ENCODE data around the gene SHISAL2A. TPM values are rescaled to one million over a fixed set of nuclear protein-coding genes. Genes with fewer than 3 reads are reported as not detected.

SHISAL2A gene
- total and polyA plus RNA-seq, 2 of the 4 experiments (the other 2 are of a cell fraction), result not detected

GRCh38 chr1:52692697-52693096, 59.7 kb downstream of the SHISAL2A start:
- Histone ChIP-seq H3K9me1 (ENCODE audit: insufficient read depth, low read length) (peaks cover 4% of the 10 kb centered on the region), H3K9ac (ENCODE audit: low read depth, low read length) (no peak overlapping the region), H3K56ac (ENCODE audit: extremely low read depth, insufficient read depth, low read length) (no peak overlapping the region), H4K20me1 (ENCODE audit: insufficient read depth, low read length) (0 out of 2 replicates have a peak, but pooled peaks cover 5% of the 10 kb centered on the region), H2AK5ac (ENCODE audit: low read depth, low read length) (no peak overlapping the region), H2BK5ac (ENCODE audit: low read depth, low read length, poor library complexity, severe bottlenecking) (no peak overlapping the region), H2AFZ (replicated peaks; ENCODE audit: low read length, poor library complexity) (no peak overlapping the region), H4K5ac (ENCODE audit: low read depth, low read length) (no peak overlapping the region), H2AK9ac (replicated peaks; ENCODE audit: low read depth, low read length, poor library complexity) (no peak overlapping the region), H3K9me3 (ENCODE audit: control insufficient read depth, insufficient read depth, low read length) (no peaks in the 10 kb centered on the region), H2BK15ac (ENCODE audit: low read depth, low read length) (no peak overlapping the region), H3K4me1 (ENCODE audit: control insufficient read depth, insufficient read depth, low read length) (0 out of 2 replicates have a peak, but pooled peaks cover 2% of the 10 kb centered on the region), H3K27ac (ENCODE audit: insufficient read depth, low read length) (no peak overlapping the region), H3K14ac (replicated peaks; ENCODE audit: low read depth, low read length) (no peak overlapping the region), H3K4ac (ENCODE audit: low read depth, low read length) (no peak overlapping the region), H2BK120ac (ENCODE audit: low read depth, low read length) (no peak overlapping the region), H2BK20ac (ENCODE audit: low read depth, low read length) (no peak overlapping the region), H3K4me3 (ENCODE audit: insufficient read depth, low read depth, low read length) (no peak overlapping the region), H4K91ac (ENCODE audit: insufficient read depth, low read depth, low read length) (no peak overlapping the region), H3K79me1 (ENCODE audit: low read depth in 1 of 2, low read length in 2 of 2) (peaks cover 18 to 55% of the 10 kb centered on the region in 2 experiments), H3K4me2 (ENCODE audit: low read depth, low read length) (no peak overlapping the region), H3K18ac (ENCODE audit: low read depth, low read length) (no peak overlapping the region), H3K23ac (ENCODE audit: low read depth, low read length) (no peak overlapping the region), H3K36me3 (ENCODE audit: control insufficient read depth, insufficient read depth, low read length) (peaks cover 16% of the 10 kb centered on the region), H4K8ac (ENCODE audit: low read depth in 2 of 2, low read length in 2 of 2) (no peak overlapping the region), H3K27me3 (ENCODE audit: control insufficient read depth, insufficient read depth, low read length) (no peaks in the 10 kb centered on the region)
- ChIA-PET CTCF (no interaction called here), POLR2A (ENCODE audit: unreplicated experiment) (no interaction called here)
- WGBS, 2 experiments (ENCODE audit: extremely low coverage in 2 of 2, insufficient read length in 1 of 2), result no CpG with 5 or more reads among the region's 4 CpGs
- no TSS peak for BruUV-seq (replicated peaks)
- intact Hi-C loops (cut with micrococcal nuclease) (no loop called here), in situ Hi-C loops (cut with MboI; ENCODE audit: low sequenced_read_pairs) (no loop called here), dilution Hi-C loops (cut with HindIII; ENCODE audit: low sequenced_read_pairs, unreplicated experiment) (no loop called here)
- ATAC-seq (ENCODE audit: low read depth) (no peak), DNase-seq (no peak)
- TF ChIP-seq ELK1 (IDR thresholded peaks at IDR 0.05; ENCODE audit: borderline replicate concordance, low read depth, low read length), result no peak
- no peak for TF ChIP-seq MXI1 (IDR thresholded peaks at IDR 0.05; ENCODE audit: borderline replicate concordance, low read depth, low read length)
- TF ChIP-seq RAD21 (IDR thresholded peaks at IDR 0.05; ENCODE audit: low read length), result no peak
- TF ChIP-seq CEBPB (IDR thresholded peaks at IDR 0.05; ENCODE audit: low read depth, low read length), result no peak
- TF ChIP-seq BHLHE40 (IDR thresholded peaks at IDR 0.05; ENCODE audit: low read depth, low read length), result no peak
- TF ChIP-seq POLR2A (IDR thresholded peaks at IDR 0.05; ENCODE audit: low read depth, low read length), result no peak
- TF ChIP-seq RFX5 (IDR thresholded peaks at IDR 0.05; ENCODE audit: low read depth, low read length), result no peak
- TF ChIP-seq CTCF (conservative IDR thresholded peaks at IDR 0.05; ENCODE audit: low read depth, low read length), result no peak
- no peak for TF ChIP-seq NFE2L2 (IDR thresholded peaks at IDR 0.05; ENCODE audit: low read depth, low read length)
- no peak for TF ChIP-seq CHD1 (IDR thresholded peaks at IDR 0.05; ENCODE audit: low read depth, low read length)
- no peak for TF ChIP-seq SMC3 (IDR thresholded peaks at IDR 0.05; ENCODE audit: low read depth, low read length)
- no peak for TF ChIP-seq MAFK (IDR thresholded peaks at IDR 0.05; ENCODE audit: low read depth, low read length)
- no peak for TF ChIP-seq USF2 (IDR thresholded peaks at IDR 0.05; ENCODE audit: low read depth, low read length)
- no peak for TF ChIP-seq RCOR1 (IDR thresholded peaks at IDR 0.05; ENCODE audit: insufficient replicate concordance, low read length)
